SK-N-MC (cell line): Measurements from ENCODE around the gene C3orf38.
"Not testable (repeated sequence)": the region's sequence is repeated elsewhere in the genome, so short reads cannot be mapped to it uniquely, and the experiment has no call there.

Experiments
- DNase-seq: peaks from one replicate; pipeline ENCODE4 v3.0.0-alpha.2; 2011; ENCODE audit warnings: low read depth, low spot score
- H3K27ac ChIP-seq: fragments of 200-600 bp; sonication (generic); 2 replicates; pipeline ENCODE4 v1.5.1; 2016; ENCODE audit warnings: mixed run types
- H3K36me3 ChIP-seq: fragments of 200-600 bp; sonication (generic); 2 replicates; pipeline ENCODE4 v1.6.1; 2017; ENCODE audit warnings: antibody characterized with exemption, low read length, mixed read lengths; ENCODE audit not compliant: insufficient read depth
- H3K4me3 ChIP-seq: fragments of 200-600 bp; sonication (generic); 2 replicates; pipeline ENCODE4 v1.5.1; 2016
- H3K9ac ChIP-seq: fragments of 200-600 bp; sonication (generic); 2 replicates; pipeline ENCODE4 v1.8.0; 2017; ENCODE audit warnings: mixed run types, mixed read lengths; ENCODE audit not compliant: insufficient read length
- H3K9me3 ChIP-seq: fragments of 200-600 bp; sonication (generic); 2 replicates; pipeline ENCODE4 v1.6.1; 2017; ENCODE audit warnings: low read depth, mild to moderate bottlenecking, antibody characterized with exemption, low read length, moderate library complexity, mixed read lengths
- EZH2 ChIP-seq: fragments of 200-600 bp; sonication (generic); IDR thresholded peaks from one replicate; pipeline ENCODE4 v1.6.1; 2017; ENCODE audit warnings: antibody characterized with exemption
- FOXP2 ChIP-seq: optimal IDR thresholded peaks from 2 replicates; pipeline ENCODE3; 2011; ENCODE audit warnings: mild to moderate bottlenecking, moderate library complexity; ENCODE audit not compliant: insufficient read depth; ENCODE audit errors: extremely low read length, control extremely low read depth
- POLR2AphosphoS5 ChIP-seq: IDR thresholded peaks from 2 replicates; pipeline ENCODE4 v1.6.1; 2012; ENCODE audit warnings: mild to moderate bottlenecking, low read depth, low read length, borderline replicate concordance

The C3orf38 gene

GRCh38 chr3:88149509-88150362, at the start of gene C3orf38:
Gene C3orf38, plus strand, starts transcription at chr3:88149959. Its CDS starts 94 bp downstream, at chr3:88150053.
- TF ChIP-seq EZH2 (no peak), FOXP2 (no peak), POLR2AphosphoS5 (peak; percentile 80)
- H3K27ac ChIP-seq = peak within 1 kb of the TSS; percentile 91

GRCh38 chr3:88101142-88101541, 48.6 kb upstream of the C3orf38 start:
- Histone ChIP-seq H3K9ac (no peak overlapping the region), H3K9me3 (peaks cover 14% of the 10 kb centered on the region; the same call in 1 of the 2 replicates), H3K4me3 (no peak overlapping the region), H3K36me3 (peaks cover 39% of the 10 kb centered on the region), H3K27ac (no peak overlapping the region)
- TF ChIP-seq POLR2AphosphoS5 (no peak), EZH2 (no peak), FOXP2 (no peak)
- no peak for DNase-seq

More at GRCh38 chr3:88149509-88150362, at the start of gene C3orf38:
- Histone ChIP-seq H3K9ac (peak within 1 kb of the TSS; percentile 90), H3K4me3 (peak within 1 kb of the TSS; percentile 99), H3K9me3 (no peaks in the 10 kb centered on the region), H3K36me3 (peaks cover 18% of the 10 kb centered on the region)
- DNase-seq = peak; percentile 60

GRCh38 chr3:88105325-88105724, 44.4 kb upstream of the C3orf38 start:
- Histone ChIP-seq H3K9ac (no peak overlapping the region), H3K9me3 (peaks cover 14% of the 10 kb centered on the region; the same call in 1 of the 2 replicates), H3K36me3 (peaks cover 46% of the 10 kb centered on the region), H3K4me3 (no peak overlapping the region), H3K27ac (no peak overlapping the region)
- TF ChIP-seq EZH2 = no peak
- no peak for TF ChIP-seq FOXP2
- no peak for TF ChIP-seq POLR2AphosphoS5
- no peak for DNase-seq

GRCh38 chr3:88112289-88112688, 37.5 kb upstream of the C3orf38 start:
- Histone ChIP-seq H3K4me3 (no peak overlapping the region; the same call in 1 of the 2 replicates), H3K9ac (no peak overlapping the region), H3K36me3 (peaks cover 43% of the 10 kb centered on the region), H3K27ac (peak overlapping the region; percentile 33; the same call in 1 of the 2 replicates), H3K9me3 (no peaks in the 10 kb centered on the region)
- no peak for DNase-seq
- TF ChIP-seq FOXP2 = no peak
- TF ChIP-seq POLR2AphosphoS5 = no peak
- TF ChIP-seq EZH2 = no peak

- peaks cover 49% of the 10 kb centered on the region for H3K36me3 ChIP-seq
- peak; percentile 72 for DNase-seq
- no peak overlapping the region for H3K9ac ChIP-seq
- no peaks in the 10 kb centered on the region for H3K9me3 ChIP-seq
- H3K27ac ChIP-seq = peak overlapping the region; percentile 33; the same call in 1 of the 2 replicates
- no peak overlapping the region for H3K4me3 ChIP-seq
- TF ChIP-seq FOXP2 (no peak), EZH2 (no peak), POLR2AphosphoS5 (no peak)
These were observed 36.2 kb upstream of the C3orf38 start for GRCh38 chr3:88113311-88114162.

- H3K9me3 ChIP-seq = no peaks in the 10 kb centered on the region
- TF ChIP-seq EZH2 = no peak
- no peak for TF ChIP-seq POLR2AphosphoS5
- no peak for TF ChIP-seq FOXP2
- H3K9ac ChIP-seq = no peak overlapping the region
- peaks cover 43% of the 10 kb centered on the region for H3K36me3 ChIP-seq
- DNase-seq = no peak
- H3K4me3 ChIP-seq = no peak overlapping the region
- no peak overlapping the region for H3K27ac ChIP-seq
These were observed 34.7 kb upstream of the C3orf38 start for GRCh38 chr3:88114878-88115549.

- no peak overlapping the region for H3K4me3 ChIP-seq
- TF ChIP-seq FOXP2 = no peak
- no peak for TF ChIP-seq POLR2AphosphoS5
- TF ChIP-seq EZH2 = no peak
- no peaks in the 10 kb centered on the region for H3K9me3 ChIP-seq
- H3K36me3 ChIP-seq = peaks cover 55% of the 10 kb centered on the region
- no peak overlapping the region for H3K9ac ChIP-seq
- DNase-seq = no peak
- H3K27ac ChIP-seq = no peak overlapping the region
These were observed 32.1 kb upstream of the C3orf38 start for GRCh38 chr3:88117683-88118082.

GRCh38 chr3:88118603-88119002, 31.2 kb upstream of the C3orf38 start:
- not testable (repeated sequence) for H3K27ac ChIP-seq, H3K4me3 ChIP-seq, H3K9ac ChIP-seq, DNase-seq, H3K9me3 ChIP-seq
- H3K36me3 ChIP-seq = peaks cover 57% of the 10 kb centered on the region
